GM12878 (cell line): Measurements from ENCODE around the gene METTL27. TPM values are rescaled to one million over a fixed set of nuclear protein-coding genes. Genes with fewer than 3 reads are reported as not detected.

ENCODE experiments used
- ATF7 ChIP-seq: fragments of 450-650 bp; IDR thresholded peaks from 2 replicates; pipeline ENCODE4 v1.6.1; 2016; ENCODE audit warnings: low read depth, mild to moderate bottlenecking
- BACH1 ChIP-seq: fragments of 450-650 bp; IDR thresholded peaks from 2 replicates; pipeline ENCODE4 v1.6.1; 2017; ENCODE audit warnings: mild to moderate bottlenecking, borderline replicate concordance
- FOXK2 ChIP-seq: fragments of 450-650 bp; IDR thresholded peaks from 2 replicates; pipeline ENCODE4 v1.6.1; 2017; ENCODE audit warnings: mild to moderate bottlenecking, moderate library complexity
- KLF5 ChIP-seq: fragments of 450-650 bp; IDR thresholded peaks from 2 replicates; pipeline ENCODE4 v1.6.1; 2014; ENCODE audit warnings: mild to moderate bottlenecking; ENCODE audit not compliant: partially characterized antibody
- MTA2 ChIP-seq: fragments of 450-650 bp; IDR thresholded peaks from 2 replicates; pipeline ENCODE4 v1.6.1; 2016; ENCODE audit warnings: low read depth, mild to moderate bottlenecking, moderate library complexity
- NFYA ChIP-seq: IDR thresholded peaks from 2 replicates; pipeline ENCODE4 v1.6.1; 2011; ENCODE audit warnings: low read depth, mild to moderate bottlenecking, low read length, improper control_type of control experiment, borderline replicate concordance
- NFYB ChIP-seq: IDR thresholded peaks from 2 replicates; pipeline ENCODE4 v1.6.1; 2011; ENCODE audit warnings: low read depth, mild to moderate bottlenecking, low read length, improper control_type of control experiment, moderate library complexity; ENCODE audit not compliant: insufficient read depth
- POLR2AphosphoS5 ChIP-seq: IDR thresholded peaks from 2 replicates; pipeline ENCODE4 v1.6.1; 2011; ENCODE audit warnings: mild to moderate bottlenecking, low read length, inconsistent platforms
- RAD21 ChIP-seq: IDR thresholded peaks from 2 replicates; pipeline ENCODE4 v1.6.1; 2011; ENCODE audit warnings: mild to moderate bottlenecking, low read depth, low read length, moderate library complexity; ENCODE audit not compliant: insufficient read depth
- RBBP5 ChIP-seq: fragments of 200-600 bp; sonication (generic); conservative IDR thresholded peaks from 2 replicates; pipeline ENCODE4 v1.6.1; 2016
- SMC3 ChIP-seq: IDR thresholded peaks from 2 replicates; pipeline ENCODE4 v1.6.1; 2011; ENCODE audit warnings: low read length, improper control_type of control experiment, borderline replicate concordance
- SREBF2 ChIP-seq: IDR thresholded peaks from 2 replicates; pipeline ENCODE4 v1.6.1; 2012; ENCODE audit warnings: mild to moderate bottlenecking, low read length
- ZZZ3 ChIP-seq: IDR thresholded peaks from 2 replicates; pipeline ENCODE4 v1.6.1; 2011; ENCODE audit warnings: low read depth; ENCODE audit not compliant: control insufficient read depth, insufficient read length
- polyA plus RNA-seq, 11 experiments: library from polyadenylated mRNA; depleted of rRNA in 4 of 11; unstranded in 6 of 11; stranded (reverse) in 5 of 11; fragments of >200 nt; fragmentation: Nextera tagmentation in 4 of 11; fragmentation: Illumina TruSeq in 1 of 11; extraction: Ambion mirVana in 4 of 11; extraction: Trizol in 1 of 11; gene quantifications; 1 replicate in 1 of 11; 2 replicates in 10 of 11; pipeline versions ENCODE4 v1.2.1 to v1.2.3, GENCODE V29; 2011 to 2016; ENCODE audit warnings: inconsistent platforms in 2 of 11, missing spikeins in 2 of 11, low read depth in 1 of 11
- total RNA-seq, 4 experiments: library from RNA; depleted of rRNA in 3 of 4; stranded (reverse); fragments of >200 nt in 3 of 4; fragmentation: Illumina TruSeq in 1 of 4; extraction: Trizol in 1 of 4; gene quantifications; 2 replicates each; pipeline versions ENCODE4 v1.2.1 to v1.2.3, GENCODE V29; 2013 to 2021
- TF ChIP-seq, protein P1 (sequence below): IDR thresholded peaks from 2 replicates; pipeline ENCODE4 v1.6.1; 2012; ENCODE audit warnings: mild to moderate bottlenecking, low read depth, low read length
- TF ChIP-seq, protein P2 (sequence below): fragments of 450-650 bp; IDR thresholded peaks from 2 replicates; pipeline ENCODE4 v1.6.1; 2017; ENCODE audit warnings: borderline replicate concordance
- TF ChIP-seq, protein P3 (sequence below): fragments of 450-650 bp; IDR thresholded peaks from 2 replicates; pipeline ENCODE4 v1.6.1; 2017; ENCODE audit warnings: antibody characterized with exemption, mild to moderate bottlenecking, moderate library complexity
- TF ChIP-seq, protein P4 (sequence below): IDR thresholded peaks from 2 replicates; pipeline ENCODE4 v1.6.1; 2012; ENCODE audit warnings: low read depth, low read length, improper control_type of control experiment
- TF ChIP-seq, protein P5 (sequence below): fragments of 450-650 bp; IDR thresholded peaks from 2 replicates; pipeline ENCODE4 v1.6.1; 2016; ENCODE audit warnings: mild to moderate bottlenecking

The METTL27 gene
- total and polyA plus RNA-seq, 10 of the 15 experiments (the other 5 are each of a cell fraction or from before 2014, with no cell fraction given), result 0.10 to 3.4 (median 0.68) TPM

DNA sequence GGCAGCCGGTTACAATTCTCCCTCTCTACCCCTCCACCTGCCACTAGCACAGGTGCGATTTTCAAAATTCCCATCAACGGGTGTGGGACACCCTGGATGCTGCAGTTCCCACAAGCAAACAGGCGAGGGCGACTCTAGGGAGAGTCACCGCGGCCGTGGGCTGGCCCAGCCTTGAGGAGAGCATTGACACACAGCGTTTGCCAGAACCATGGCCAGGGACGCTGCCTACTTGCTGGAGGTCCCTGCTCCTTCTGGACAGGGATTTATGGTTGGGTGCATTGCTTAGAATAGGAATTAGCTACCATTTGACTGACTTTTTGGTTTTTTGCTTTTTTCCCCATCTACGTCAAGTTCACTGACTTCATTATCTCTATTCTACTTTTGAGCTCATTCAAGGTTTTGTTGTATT, 30.6 kb downstream of the METTL27 start (continued):
- TF ChIP-seq SREBF2 (no peak), NFYB (no peak), KLF5 (no peak), RBBP5 (no peak), NFYA (no peak), BACH1 (no peak), SMC3 (peak; percentile 74), POLR2AphosphoS5 (no peak), ZZZ3 (no peak), FOXK2 (no peak), MTA2 (no peak), RAD21 (peak; percentile 67), ATF7 (no peak)
- TF ChIP-seq, protein P1, sequence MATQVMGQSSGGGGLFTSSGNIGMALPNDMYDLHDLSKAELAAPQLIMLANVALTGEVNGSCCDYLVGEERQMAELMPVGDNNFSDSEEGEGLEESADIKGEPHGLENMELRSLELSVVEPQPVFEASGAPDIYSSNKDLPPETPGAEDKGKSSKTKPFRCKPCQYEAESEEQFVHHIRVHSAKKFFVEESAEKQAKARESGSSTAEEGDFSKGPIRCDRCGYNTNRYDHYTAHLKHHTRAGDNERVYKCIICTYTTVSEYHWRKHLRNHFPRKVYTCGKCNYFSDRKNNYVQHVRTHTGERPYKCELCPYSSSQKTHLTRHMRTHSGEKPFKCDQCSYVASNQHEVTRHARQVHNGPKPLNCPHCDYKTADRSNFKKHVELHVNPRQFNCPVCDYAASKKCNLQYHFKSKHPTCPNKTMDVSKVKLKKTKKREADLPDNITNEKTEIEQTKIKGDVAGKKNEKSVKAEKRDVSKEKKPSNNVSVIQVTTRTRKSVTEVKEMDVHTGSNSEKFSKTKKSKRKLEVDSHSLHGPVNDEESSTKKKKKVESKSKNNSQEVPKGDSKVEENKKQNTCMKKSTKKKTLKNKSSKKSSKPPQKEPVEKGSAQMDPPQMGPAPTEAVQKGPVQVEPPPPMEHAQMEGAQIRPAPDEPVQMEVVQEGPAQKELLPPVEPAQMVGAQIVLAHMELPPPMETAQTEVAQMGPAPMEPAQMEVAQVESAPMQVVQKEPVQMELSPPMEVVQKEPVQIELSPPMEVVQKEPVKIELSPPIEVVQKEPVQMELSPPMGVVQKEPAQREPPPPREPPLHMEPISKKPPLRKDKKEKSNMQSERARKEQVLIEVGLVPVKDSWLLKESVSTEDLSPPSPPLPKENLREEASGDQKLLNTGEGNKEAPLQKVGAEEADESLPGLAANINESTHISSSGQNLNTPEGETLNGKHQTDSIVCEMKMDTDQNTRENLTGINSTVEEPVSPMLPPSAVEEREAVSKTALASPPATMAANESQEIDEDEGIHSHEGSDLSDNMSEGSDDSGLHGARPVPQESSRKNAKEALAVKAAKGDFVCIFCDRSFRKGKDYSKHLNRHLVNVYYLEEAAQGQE, result peak; percentile 56; the same call in 1 of the 2 replicates
- TF ChIP-seq, protein P2, sequence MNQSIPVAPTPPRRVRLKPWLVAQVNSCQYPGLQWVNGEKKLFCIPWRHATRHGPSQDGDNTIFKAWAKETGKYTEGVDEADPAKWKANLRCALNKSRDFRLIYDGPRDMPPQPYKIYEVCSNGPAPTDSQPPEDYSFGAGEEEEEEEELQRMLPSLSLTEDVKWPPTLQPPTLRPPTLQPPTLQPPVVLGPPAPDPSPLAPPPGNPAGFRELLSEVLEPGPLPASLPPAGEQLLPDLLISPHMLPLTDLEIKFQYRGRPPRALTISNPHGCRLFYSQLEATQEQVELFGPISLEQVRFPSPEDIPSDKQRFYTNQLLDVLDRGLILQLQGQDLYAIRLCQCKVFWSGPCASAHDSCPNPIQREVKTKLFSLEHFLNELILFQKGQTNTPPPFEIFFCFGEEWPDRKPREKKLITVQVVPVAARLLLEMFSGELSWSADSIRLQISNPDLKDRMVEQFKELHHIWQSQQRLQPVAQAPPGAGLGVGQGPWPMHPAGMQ, result no peak
- TF ChIP-seq, protein P3, sequence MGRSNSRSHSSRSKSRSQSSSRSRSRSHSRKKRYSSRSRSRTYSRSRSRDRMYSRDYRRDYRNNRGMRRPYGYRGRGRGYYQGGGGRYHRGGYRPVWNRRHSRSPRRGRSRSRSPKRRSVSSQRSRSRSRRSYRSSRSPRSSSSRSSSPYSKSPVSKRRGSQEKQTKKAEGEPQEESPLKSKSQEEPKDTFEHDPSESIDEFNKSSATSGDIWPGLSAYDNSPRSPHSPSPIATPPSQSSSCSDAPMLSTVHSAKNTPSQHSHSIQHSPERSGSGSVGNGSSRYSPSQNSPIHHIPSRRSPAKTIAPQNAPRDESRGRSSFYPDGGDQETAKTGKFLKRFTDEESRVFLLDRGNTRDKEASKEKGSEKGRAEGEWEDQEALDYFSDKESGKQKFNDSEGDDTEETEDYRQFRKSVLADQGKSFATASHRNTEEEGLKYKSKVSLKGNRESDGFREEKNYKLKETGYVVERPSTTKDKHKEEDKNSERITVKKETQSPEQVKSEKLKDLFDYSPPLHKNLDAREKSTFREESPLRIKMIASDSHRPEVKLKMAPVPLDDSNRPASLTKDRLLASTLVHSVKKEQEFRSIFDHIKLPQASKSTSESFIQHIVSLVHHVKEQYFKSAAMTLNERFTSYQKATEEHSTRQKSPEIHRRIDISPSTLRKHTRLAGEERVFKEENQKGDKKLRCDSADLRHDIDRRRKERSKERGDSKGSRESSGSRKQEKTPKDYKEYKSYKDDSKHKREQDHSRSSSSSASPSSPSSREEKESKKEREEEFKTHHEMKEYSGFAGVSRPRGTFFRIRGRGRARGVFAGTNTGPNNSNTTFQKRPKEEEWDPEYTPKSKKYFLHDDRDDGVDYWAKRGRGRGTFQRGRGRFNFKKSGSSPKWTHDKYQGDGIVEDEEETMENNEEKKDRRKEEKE, result no peak
- TF ChIP-seq, protein P4, sequence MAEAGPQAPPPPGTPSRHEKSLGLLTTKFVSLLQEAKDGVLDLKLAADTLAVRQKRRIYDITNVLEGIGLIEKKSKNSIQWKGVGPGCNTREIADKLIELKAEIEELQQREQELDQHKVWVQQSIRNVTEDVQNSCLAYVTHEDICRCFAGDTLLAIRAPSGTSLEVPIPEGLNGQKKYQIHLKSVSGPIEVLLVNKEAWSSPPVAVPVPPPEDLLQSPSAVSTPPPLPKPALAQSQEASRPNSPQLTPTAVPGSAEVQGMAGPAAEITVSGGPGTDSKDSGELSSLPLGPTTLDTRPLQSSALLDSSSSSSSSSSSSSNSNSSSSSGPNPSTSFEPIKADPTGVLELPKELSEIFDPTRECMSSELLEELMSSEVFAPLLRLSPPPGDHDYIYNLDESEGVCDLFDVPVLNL, result no peak
- TF ChIP-seq, protein P5, sequence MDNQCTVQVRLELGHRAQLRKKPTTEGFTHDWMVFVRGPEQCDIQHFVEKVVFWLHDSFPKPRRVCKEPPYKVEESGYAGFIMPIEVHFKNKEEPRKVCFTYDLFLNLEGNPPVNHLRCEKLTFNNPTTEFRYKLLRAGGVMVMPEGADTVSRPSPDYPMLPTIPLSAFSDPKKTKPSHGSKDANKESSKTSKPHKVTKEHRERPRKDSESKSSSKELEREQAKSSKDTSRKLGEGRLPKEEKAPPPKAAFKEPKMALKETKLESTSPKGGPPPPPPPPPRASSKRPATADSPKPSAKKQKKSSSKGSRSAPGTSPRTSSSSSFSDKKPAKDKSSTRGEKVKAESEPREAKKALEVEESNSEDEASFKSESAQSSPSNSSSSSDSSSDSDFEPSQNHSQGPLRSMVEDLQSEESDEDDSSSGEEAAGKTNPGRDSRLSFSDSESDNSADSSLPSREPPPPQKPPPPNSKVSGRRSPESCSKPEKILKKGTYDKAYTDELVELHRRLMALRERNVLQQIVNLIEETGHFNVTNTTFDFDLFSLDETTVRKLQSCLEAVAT, result no peak
